Activated CD4-positive, alpha-beta T cell treated with anti-CD3 and anti-CD28 coated beads for 4 hours (primary cell): Measurements from ENCODE around the gene ADAM12.
"Not testable (repeated sequence)": the region's sequence is repeated elsewhere in the genome, so short reads cannot be mapped to it uniquely, and the experiment has no call there.

ENCODE experiments used
- DNase-seq, 2 donors: peaks; one replicate each; pipeline ENCODE4 v3.0.0-alpha.2; 2020

Gene ADAM12

DNA sequence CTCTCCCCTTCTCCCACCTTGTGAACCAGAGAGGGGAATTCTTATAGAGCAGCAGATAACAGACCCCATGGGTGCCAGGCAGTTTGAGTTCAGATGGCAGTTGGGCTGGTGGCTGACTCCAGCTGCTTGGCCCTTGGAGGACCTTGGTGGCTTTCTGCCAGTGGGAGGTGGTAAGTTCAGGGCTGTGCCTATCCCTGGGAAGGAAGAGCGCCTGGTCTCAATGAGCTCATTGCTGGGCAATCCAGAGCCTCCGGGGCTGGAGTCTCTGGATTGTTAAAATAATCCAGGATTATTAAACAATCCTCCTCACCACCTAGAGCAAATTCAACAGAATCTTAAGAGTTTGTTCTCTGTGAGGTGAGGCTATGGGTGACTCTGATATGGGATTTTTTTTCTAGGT, 386.7 kb downstream of the ADAM12 start:
- no peak for DNase-seq

DNA sequence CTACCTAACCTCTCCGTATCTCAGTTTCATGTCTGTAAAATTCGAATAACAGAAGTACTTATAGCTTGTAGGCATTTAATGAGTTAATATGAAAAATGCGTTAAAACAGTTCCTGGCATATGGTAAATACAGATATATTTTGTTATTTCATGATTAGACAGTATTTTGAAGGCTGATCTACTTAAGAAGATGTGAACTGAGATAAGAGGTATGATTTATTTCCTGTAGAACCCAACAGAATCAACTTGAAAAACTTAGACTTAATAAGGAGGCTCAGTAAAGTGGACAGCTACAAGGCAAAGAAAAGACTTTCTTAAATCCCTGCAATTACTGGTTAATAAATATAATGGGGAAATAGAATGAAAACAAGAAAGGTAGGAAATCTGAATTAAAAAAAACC, 388.6 kb downstream of the ADAM12 start:
- DNase-seq = no peak

DNA sequence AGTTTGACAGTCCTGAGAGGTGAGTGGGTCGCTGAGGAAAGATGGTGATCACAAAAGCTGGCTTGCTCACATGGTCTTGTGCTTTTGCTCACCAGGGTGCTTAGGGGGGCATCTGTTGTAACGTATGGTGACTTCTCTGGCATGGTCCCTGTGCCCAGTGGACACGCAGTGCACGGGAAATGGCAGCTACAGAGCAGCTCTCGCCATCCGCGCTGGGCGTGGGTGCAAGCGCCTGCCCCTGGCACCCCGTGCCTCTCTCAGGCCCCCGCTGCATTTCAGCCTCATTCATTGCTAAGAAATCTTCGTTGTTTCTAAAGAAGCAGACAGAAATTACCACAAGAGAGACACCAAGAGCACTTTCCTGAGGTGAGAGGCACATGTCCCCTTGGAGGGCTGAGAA, 390.7 kb downstream of the ADAM12 start:
- DNase-seq = no peak

GRCh38 chr10:125995726-125996304, 392.5 kb downstream of the ADAM12 start:
- DNase-seq = no peak

DNA sequence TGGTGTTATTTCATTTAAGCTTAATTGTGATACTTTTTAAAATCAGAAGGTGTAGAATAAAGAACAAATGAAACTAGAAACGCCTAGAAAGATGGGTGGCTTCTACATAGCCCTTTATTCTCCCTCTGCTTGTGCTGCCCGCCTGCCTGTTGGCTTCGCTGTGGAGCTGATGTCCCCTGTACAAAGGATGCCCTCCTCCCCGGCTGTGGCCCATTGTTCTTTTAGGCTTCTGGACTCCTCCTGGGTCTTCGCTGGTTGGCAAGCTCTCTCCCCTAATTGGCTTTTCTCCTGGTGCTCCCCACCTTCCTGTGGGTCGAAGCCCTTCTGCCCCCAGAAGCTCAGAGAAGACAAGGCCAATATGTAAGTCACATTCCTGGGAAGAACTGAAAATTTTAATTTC, 393.7 kb downstream of the ADAM12 start:
- no peak for DNase-seq

- no peak for DNase-seq
Measured at GRCh38 chr10:125992254-125992653, 396.0 kb downstream of the ADAM12 start.

- DNase-seq = no peak
Measured at GRCh38 chr10:125991392-125991791, 396.9 kb downstream of the ADAM12 start.

DNA sequence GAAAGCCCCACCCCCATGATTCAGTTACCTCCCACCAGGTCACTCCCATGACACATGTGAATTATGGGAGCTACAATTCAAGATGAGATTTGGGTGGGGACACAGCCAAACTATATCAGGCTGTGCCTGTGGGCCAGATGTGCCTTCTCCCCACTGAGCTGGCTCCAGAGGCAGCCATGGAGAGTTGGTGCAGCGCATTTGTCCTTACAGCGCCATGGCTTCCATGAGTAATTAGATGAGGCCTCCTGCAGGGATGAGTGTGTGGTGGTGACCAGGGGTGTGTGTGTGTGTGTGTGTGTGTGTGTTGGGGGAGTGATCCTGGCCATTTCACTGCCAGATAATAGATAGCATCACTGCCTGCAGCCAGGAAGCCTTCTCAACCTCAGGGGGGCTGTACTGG, 397.3 kb downstream of the ADAM12 start:
- DNase-seq = no peak

DNA sequence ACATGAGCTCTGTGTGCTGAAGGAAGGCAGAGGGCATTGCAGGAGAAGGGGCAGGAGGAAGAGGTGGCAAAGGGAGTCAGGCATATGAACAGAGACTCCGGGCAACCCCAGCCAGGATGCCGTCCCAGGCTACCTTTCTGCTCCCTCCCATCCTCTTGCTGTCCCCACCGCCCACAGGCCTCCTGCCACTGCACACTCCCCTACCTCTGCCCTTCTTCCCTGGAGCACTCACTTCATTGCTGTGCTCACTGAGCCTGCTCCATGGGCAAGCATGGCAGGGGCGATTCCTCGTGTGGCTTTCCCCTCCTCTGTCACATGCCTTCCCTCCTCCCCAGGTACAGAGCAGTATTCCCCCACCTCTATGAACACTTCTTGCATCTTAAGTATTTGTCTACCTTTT, 398.5 kb downstream of the ADAM12 start:
- no peak for DNase-seq

DNA sequence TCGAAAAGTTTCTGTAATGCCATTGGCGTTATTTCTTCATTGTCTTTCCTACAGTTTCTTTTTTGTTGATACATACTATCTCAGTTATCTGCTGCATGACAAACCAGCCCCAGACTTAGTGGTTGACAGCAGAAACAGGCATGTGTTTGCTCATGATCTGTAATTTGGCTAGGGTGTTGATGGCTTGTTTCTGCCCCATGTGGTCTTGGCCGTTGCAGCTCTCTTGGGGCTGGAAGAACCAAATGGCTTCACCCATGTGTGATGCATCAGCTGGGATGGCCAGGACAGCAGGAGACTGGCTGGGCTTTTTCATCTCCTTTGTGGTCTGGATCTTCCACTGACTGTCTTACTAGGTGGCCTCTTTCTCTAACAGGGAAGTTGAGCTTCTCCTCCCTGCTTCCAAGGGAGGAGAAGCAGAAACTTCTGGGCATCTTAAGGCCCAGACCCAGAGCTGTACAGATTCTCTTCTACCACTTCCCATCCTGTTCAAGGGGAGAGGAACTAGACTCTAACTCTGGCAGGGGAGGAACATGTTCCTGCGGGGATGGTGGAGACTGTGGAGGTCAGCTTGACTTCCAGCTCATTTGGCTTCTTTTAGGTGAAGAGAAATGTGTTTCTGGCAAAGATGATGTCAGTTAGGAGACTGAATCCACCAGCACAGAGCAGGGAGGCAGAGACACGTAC, 402.6 kb downstream of the ADAM12 start:
- no peak for DNase-seq

- DNase-seq = no peak
Measured at GRCh38 chr10:125984865-125985495, 403.3 kb downstream of the ADAM12 start.

DNA sequence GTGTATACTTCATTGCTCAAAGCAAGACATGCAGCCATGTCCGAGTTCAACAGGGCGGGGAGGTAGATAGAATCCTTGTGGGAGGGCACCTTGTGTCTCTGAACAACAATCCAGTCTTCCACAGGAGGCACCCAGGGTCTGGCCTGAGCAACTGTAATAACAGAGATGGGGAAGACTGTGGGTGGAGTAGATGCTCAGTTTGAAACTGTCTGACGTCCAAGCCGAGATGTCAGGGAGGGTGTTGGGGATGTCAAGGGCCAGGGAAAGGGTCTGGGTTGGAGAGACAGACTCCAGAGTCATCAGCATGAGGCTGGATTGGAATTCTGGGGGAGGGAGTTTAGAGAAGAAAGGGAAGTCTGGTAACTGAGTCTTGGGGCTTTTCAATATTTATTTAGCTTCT, 403.9 kb downstream of the ADAM12 start:
- no peak for DNase-seq

GRCh38 chr10:125983656-125984055, 404.6 kb downstream of the ADAM12 start:
- DNase-seq = no peak

DNA sequence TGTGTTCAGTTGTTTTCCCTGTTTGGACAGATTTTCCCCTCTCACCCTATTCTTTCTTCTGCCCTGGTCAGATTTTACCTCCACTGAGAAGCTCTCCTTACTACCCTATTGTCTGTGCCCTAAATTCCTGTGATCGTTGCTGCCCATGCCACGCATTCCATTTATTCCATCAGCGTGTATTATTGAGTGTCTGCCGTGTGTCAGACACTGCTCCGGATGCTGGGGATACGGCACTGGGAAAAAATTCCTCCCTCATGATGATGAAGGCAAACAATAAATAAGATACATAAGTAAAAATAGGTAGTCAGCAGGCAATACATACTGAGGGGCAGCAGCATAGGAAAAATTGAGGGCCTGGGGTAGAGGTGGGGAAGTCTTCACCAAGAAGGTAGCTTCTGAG, 405.1 kb downstream of the ADAM12 start:
- no peak for DNase-seq

- DNase-seq = peak in 1 of 2 donors; percentile 9
Measured at GRCh38 chr10:125982260-125982948, 405.9 kb downstream of the ADAM12 start.

DNA sequence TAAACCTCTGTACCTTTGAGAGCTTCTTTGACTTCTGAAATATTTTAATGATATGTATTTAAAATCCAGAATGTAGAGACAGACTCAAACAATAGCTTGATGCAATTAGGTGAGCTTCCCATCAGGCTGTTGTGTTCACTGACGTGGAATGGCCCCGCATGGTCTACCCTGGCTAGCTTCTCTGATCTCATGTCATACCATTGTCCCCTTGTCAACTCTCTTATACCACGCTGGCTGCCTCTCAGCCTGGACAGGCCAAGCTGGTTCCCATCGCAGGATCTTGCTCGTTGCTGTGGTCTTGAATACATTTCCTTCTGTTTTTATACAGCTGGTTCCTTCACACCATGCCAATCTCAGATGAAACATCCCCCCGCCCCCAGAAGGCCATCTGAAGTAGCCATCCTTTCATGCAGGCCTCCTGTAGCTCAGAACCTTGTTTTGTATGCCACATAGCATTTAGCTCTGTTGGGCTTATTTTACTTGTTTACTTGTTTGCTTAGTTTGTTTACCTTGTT, 407.7 kb downstream of the ADAM12 start:
- no peak for DNase-seq

DNA sequence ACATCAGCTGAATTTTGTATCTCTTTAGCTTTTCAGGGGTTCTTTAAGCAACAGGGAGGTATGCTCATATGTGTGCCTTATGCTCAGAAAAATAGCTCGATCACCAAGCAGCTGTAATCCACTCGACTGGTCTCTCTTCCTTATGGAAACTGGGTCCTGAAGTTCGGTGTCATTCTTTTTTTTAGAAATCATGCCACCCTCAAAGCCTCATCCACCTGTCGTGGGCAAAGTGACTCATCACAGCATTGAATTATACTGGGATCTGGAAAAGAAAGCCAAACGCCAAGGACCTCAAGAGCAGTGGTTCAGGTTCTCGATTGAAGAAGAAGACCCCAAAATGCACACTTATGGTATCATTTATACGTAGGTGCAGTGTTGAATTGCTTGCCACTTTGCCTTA, 408.3 kb downstream of the ADAM12 start:
- no peak for DNase-seq

GRCh38 chr10:125976960-125977605, 411.2 kb downstream of the ADAM12 start:
- no peak for DNase-seq

DNA sequence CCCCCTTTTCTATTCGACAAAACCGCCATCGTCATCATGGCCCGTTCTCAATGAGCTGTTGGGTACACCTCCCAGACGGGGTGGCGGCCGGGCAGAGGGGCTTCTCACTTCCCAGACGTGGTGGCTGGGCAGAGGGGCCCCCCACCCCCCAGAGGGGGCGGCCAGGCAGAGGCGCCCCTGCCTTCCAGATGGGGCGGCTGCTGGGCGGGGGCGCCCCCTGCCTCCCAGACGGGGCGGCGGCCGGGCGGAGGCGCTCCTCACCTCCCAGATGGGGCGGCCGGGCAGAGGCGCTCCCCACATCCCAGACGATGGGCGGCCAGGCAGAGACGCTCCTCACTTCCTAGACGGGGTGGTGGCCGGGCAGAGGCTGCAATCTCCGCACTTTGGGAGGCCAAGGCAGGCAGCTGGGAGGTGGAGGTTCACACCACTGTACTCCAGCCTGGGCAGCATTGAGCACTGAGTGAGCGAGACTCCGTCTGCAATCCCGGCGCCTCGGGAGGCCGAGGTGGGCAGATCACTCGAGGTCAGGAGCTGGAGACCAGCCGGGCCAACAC, 418.1 kb downstream of the ADAM12 start:
- DNase-seq = not testable (repeated sequence)

- DNase-seq = no peak
Measured at GRCh38 chr10:125967533-125967932, 420.7 kb downstream of the ADAM12 start.

GRCh38 chr10:125964558-125964957, 423.7 kb downstream of the ADAM12 start:
- no peak for DNase-seq
